Measurements from ENCODE around the gene MYCL.

Gene MYCL

GRCh38 chr1:39892601-39893595 is 8.8 kb downstream of the MYCL start:
- no peak for TF ChIP-seq CTCF (conservative IDR thresholded peaks at IDR 0.05; ENCODE audit: low read depth, low read length)
- Histone ChIP-seq H2AFZ (ENCODE audit: low read depth) (no peak overlapping the region), H3K27me3 (ENCODE audit: insufficient read depth, low read depth) (no peaks in the 10 kb centered on the region), H3K79me2 (ENCODE audit: insufficient read depth, low read depth) (no peaks in the 10 kb centered on the region), H3K4me1 (ENCODE audit: low read depth, poor library complexity, severe bottlenecking) (no peaks in the 10 kb centered on the region), H4K20me1 (ENCODE audit: insufficient read depth) (no peaks in the 10 kb centered on the region), H3K27ac (no peak overlapping the region), H3K4me3 (IDR thresholded peaks at IDR 0.05; ENCODE audit: insufficient read depth, low read depth, low read length) (no peak overlapping the region), H3K9ac (no peak overlapping the region), H3K36me3 (ENCODE audit: insufficient read depth) (no peaks in the 10 kb centered on the region), H3K4me2 (no peak overlapping the region)

GRCh38 chr1:39890880-39891279 is 10.8 kb downstream of the MYCL start:
- H2AFZ ChIP-seq (ENCODE audit: low read depth): no peak overlapping the region
- no peaks in the 10 kb centered on the region for H3K79me2 ChIP-seq (ENCODE audit: insufficient read depth, low read depth)
- H3K4me3 ChIP-seq (IDR thresholded peaks at IDR 0.05; ENCODE audit: insufficient read depth, low read depth, low read length): no peak overlapping the region
- H4K20me1 ChIP-seq (ENCODE audit: insufficient read depth): no peaks in the 10 kb centered on the region
- no peak overlapping the region for H3K4me2 ChIP-seq
- H3K9ac ChIP-seq: no peak overlapping the region
- H3K36me3 ChIP-seq (ENCODE audit: insufficient read depth): no peaks in the 10 kb centered on the region
- no peak for TF ChIP-seq CTCF (conservative IDR thresholded peaks at IDR 0.05; ENCODE audit: low read depth, low read length)
- no peak overlapping the region for H3K27ac ChIP-seq
- H3K27me3 ChIP-seq (ENCODE audit: insufficient read depth, low read depth): no peaks in the 10 kb centered on the region
- H3K4me1 ChIP-seq (ENCODE audit: low read depth, poor library complexity, severe bottlenecking): peaks cover 5% of the 10 kb centered on the region

DNA sequence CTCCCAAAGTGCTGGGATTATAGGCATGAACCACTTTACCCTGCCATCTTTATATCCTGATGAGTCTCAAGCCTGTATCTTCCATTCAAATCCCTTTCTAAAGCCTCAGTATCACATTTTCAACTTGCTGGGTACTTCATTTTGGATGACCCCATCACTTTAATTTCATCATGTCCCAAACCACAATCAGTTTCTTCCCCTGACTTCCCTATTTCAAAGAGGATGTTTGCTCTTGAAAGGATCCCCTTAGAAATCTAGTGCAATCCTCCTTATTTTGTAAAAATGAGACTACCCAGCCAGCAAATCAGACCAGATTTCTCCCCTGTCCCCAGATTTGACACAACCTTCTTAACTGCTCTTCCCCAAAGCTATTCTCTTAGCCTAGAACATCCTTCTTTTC is 11.4 kb downstream of the MYCL start:
- Histone ChIP-seq H3K4me3 (IDR thresholded peaks at IDR 0.05; ENCODE audit: insufficient read depth, low read depth, low read length) (no peak overlapping the region), H3K27ac (no peak overlapping the region), H3K36me3 (ENCODE audit: insufficient read depth) (no peaks in the 10 kb centered on the region), H3K79me2 (ENCODE audit: insufficient read depth, low read depth) (no peaks in the 10 kb centered on the region), H3K27me3 (ENCODE audit: insufficient read depth, low read depth) (no peaks in the 10 kb centered on the region), H3K9ac (no peak overlapping the region), H3K4me1 (ENCODE audit: low read depth, poor library complexity, severe bottlenecking) (peaks cover 5% of the 10 kb centered on the region), H3K4me2 (no peak overlapping the region), H4K20me1 (ENCODE audit: insufficient read depth) (no peaks in the 10 kb centered on the region), H2AFZ (ENCODE audit: low read depth) (no peak overlapping the region)
- no peak for TF ChIP-seq CTCF (conservative IDR thresholded peaks at IDR 0.05; ENCODE audit: low read depth, low read length)

- H3K9ac ChIP-seq: no peak overlapping the region
- no peaks in the 10 kb centered on the region for H3K36me3 ChIP-seq (ENCODE audit: insufficient read depth)
Observed at GRCh38 chr1:39886757-39887231, 14.9 kb downstream of the MYCL start.

More at GRCh38 chr1:39886757-39887231, 14.9 kb downstream of the MYCL start:
- Histone ChIP-seq H4K20me1 (ENCODE audit: insufficient read depth) (no peaks in the 10 kb centered on the region), H3K27me3 (ENCODE audit: insufficient read depth, low read depth) (no peaks in the 10 kb centered on the region), H3K27ac (no peak overlapping the region), H3K4me3 (IDR thresholded peaks at IDR 0.05; ENCODE audit: insufficient read depth, low read depth, low read length) (no peak overlapping the region), H2AFZ (ENCODE audit: low read depth) (no peak overlapping the region), H3K4me1 (ENCODE audit: low read depth, poor library complexity, severe bottlenecking) (peaks cover 12% of the 10 kb centered on the region), H3K4me2 (no peak overlapping the region), H3K79me2 (ENCODE audit: insufficient read depth, low read depth) (peaks cover 16% of the 10 kb centered on the region)
- no peak for TF ChIP-seq CTCF (conservative IDR thresholded peaks at IDR 0.05; ENCODE audit: low read depth, low read length)

All from KMS-11 (cell line).